Eye (tissue), 1 donor: Measurements from ENCODE around the gene PPP1R13B.

Source experiments
- DNase-seq: peaks from one replicate; pipeline ENCODE4 v3.0.0-alpha.2; 2015

Gene PPP1R13B

GRCh38 chr14:103739793-103740501 lies 107.4 kb downstream of the PPP1R13B start:
- no peak for DNase-seq

- no peak for DNase-seq
These were observed 107.9 kb downstream of the PPP1R13B start for GRCh38 chr14:103739466-103739792.

- DNase-seq, result no peak
These were observed 108.5 kb downstream of the PPP1R13B start for GRCh38 chr14:103738701-103739451.

GRCh38 chr14:103738166-103738565 lies 109.2 kb downstream of the PPP1R13B start:
- DNase-seq, result no peak

GRCh38 chr14:103737432-103738045 lies 109.8 kb downstream of the PPP1R13B start:
- DNase-seq, result no peak

GRCh38 chr14:103736546-103737431 lies 110.6 kb downstream of the PPP1R13B start:
- no peak for DNase-seq

- DNase-seq, result no peak
These were observed 111.4 kb downstream of the PPP1R13B start for GRCh38 chr14:103735815-103736545.

GRCh38 chr14:103735439-103735814 lies 111.9 kb downstream of the PPP1R13B start:
- no peak for DNase-seq

GRCh38 chr14:103735022-103735421 lies 112.4 kb downstream of the PPP1R13B start:
- no peak for DNase-seq

- no peak for DNase-seq
These were observed 113.1 kb downstream of the PPP1R13B start for GRCh38 chr14:103734081-103734888.

- DNase-seq, result no peak
These were observed 113.7 kb downstream of the PPP1R13B start for GRCh38 chr14:103733651-103734050.

GRCh38 chr14:103732868-103733620 lies 114.3 kb downstream of the PPP1R13B start:
- no peak for DNase-seq

GRCh38 chr14:103731916-103732867 lies 115.2 kb downstream of the PPP1R13B start:
- DNase-seq, result no peak

GRCh38 chr14:103731481-103731880 lies 115.9 kb downstream of the PPP1R13B start:
- no peak for DNase-seq

GRCh38 chr14:103730490-103731035 lies 116.8 kb downstream of the PPP1R13B start:
- no peak for DNase-seq

- DNase-seq, result no peak
These were observed 117.6 kb downstream of the PPP1R13B start for GRCh38 chr14:103729496-103730448.

- no peak for DNase-seq
These were observed 118.7 kb downstream of the PPP1R13B start for GRCh38 chr14:103728721-103729120.

GRCh38 chr14:103728141-103728540 lies 119.2 kb downstream of the PPP1R13B start:
- no peak for DNase-seq
